HG03521 (cell line): Measurements from ENCODE around the gene HSH2D.
"Not testable (repeated sequence)": the region's sequence is repeated elsewhere in the genome, so short reads cannot be mapped to it uniquely, and the experiment has no call there.

ENCODE experiments used
- ATAC-seq: cut with Tn5 transposase; IDR thresholded peaks from one replicate; pipeline ENCODE4 v1.9.1; 2021; ENCODE audit warnings: mild to moderate bottlenecking, moderate library complexity; ENCODE audit not compliant: unreplicated experiment

Gene HSH2D

DNA sequence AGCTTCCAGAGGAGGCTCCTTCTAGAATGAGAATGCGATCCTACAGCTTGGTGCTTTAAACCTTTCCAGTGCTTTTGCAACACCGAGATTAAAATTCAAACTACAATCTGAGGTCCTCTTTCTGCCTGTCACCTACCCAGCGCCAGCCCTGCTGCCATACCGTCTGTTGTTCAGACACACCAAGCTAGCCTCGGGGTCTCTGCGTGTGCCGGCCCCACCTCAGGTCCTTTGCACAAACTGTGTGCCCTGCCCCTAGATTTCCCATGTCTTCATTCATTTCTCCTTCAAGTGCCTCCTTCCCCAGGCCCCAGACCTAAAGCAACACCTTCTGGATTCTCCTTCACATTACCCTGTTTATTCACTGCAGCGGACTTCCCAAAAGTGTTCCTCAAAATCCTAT is 11.1 kb downstream of the HSH2D start:
- ATAC-seq = no peak

DNA sequence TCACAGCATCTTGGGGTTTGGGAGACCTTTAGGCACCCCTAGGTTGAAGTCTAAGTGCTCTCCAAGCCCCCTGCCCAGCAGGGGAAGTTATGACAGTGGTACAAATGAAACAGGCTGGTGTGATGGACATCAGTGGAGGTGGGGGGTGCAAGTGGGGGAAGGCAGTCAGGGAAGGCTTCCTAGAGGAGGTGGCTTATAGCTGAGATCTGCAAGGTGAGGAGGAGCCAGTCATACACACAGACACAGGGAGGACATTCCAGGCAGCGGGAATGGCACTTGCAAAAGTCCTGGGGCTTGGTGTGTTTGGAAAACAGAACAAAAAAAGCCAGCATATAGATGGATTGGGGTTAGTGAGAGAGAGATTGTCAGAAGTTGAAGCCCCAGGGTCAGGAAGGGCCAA is 11.6 kb downstream of the HSH2D start:
- no peak for ATAC-seq

DNA sequence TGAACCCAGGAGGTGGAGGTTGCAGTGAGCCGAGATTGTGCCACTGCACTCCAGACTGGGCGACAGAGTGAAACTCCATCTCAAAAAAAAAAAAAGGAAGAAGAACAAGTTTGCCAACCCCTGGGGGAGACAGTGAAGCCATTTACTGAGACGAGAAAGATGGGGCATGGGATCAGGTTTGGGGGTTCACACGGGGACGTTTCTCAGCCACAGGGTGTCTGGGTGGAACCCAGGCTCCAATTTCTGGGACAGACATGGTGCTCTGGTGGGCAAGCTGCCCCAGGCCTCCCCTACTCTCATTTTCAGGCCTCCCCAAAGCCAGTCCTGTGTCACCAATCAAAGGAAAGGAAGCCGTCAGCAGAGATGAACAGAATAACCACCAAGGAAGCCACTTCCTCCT is 13.4 kb downstream of the HSH2D start:
- ATAC-seq = no peak

DNA sequence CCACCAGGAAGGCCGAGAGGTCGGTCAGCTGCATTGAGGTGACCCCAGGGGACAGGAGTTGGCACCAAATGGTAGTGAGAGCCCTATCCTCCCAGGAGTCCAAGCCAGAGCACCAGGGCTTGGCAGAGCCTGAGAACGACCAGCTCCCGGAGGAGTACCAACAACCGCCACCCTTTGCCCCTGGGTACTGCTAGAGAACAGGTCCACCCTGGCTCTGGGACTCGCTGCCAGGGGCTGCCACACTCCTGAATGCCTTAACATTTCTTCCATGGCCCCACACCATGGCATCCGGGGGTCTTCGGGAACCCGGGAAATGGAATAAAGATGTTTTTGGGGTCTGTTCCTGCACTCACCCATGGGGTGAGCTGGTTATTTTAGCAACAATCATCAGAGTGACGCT is 14.1 kb downstream of the HSH2D start:
- no peak for ATAC-seq

DNA sequence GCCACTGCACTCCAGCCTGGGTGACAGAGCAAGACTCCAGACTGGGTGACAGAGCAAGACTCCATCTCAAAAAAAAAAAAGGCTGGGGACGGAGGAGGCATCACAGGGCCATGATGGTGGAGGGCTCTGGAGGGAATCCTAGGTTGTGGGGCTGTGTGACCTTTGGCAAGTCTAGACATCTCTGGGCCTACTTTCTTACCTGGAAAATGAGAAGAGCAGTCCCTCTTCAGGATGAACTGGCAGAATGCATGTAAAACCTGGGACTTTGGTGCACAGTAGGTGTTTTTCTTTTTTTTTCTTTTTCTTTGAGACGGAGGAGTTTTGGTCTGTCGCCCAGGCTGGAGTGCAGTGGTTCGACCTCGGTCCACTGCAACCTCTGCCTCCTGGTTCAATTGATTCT is 16.2 kb downstream of the HSH2D start:
- ATAC-seq = no peak

DNA sequence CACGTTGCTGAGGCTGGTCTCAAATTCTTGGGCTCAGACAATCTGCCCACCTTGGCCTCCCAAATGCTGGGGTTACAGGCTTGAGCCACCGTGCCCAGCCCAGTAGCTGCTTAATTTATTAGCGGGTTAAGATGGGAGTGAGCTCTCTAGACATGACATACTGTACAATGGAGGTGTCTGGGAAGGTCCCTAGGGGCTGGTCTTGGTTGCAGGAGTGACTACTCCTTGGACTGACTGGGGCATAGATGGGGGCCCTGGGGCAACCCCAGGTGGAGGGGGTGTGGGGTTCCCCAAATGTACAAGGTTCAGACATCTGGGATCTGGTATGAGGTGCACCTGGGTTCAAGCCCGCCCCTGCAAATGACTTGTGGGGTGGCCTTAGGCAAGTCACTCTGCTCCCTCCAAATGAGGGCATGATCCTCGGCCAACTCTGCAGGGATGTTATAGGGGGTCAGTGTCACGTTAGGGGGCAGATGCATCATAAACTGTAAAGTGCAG is 17.0 kb downstream of the HSH2D start:
- no peak for ATAC-seq

DNA sequence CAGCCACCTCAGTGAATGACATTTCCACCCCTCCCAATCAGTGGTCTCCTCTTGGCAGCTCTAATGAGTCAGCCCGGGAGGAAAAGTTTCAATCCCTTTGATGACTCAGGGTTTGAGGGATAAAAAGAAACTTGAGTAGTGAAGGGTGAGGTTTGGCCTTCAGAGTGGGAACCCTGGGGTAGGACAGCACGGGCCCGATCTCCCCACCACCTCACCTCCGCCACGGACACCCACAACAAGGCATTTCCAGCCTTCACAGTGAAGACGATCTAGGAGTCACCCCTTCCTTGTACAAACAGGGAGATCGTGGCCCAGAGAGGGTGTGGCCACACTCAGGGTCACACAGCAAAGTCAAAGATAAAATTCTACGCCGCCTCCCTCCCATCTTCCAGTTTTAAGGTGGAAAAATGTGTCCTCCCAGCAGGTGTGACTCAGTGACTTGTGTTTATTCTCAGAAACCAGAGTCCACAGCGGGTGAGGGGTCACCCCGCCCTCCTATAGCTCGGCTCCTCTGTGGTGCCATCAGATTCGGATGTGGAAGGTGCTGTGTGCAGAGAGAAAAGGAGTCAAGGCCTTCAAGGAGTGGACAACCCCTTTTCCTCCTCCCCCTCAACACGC is 17.6 kb downstream of the HSH2D start:
- ATAC-seq = no peak

DNA sequence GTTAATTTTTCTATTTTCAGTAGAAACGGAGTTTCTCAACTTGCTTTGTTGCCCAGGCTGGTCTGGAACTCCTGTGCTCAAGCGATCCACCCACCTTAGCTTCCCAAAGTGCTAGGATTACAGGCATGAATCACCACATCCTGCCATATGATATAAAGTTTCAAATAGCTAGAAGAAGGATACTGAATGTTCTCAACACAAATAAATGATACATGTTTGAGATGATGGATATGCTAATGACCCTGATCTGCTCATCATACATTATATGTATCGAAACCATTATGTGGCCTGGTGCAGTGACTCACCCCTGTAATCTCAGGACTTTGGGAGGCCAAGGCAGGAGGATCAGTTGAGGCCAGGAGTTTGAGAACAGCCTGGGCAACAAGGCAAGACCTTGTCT is 18.4 kb downstream of the HSH2D start:
- no peak for ATAC-seq

DNA sequence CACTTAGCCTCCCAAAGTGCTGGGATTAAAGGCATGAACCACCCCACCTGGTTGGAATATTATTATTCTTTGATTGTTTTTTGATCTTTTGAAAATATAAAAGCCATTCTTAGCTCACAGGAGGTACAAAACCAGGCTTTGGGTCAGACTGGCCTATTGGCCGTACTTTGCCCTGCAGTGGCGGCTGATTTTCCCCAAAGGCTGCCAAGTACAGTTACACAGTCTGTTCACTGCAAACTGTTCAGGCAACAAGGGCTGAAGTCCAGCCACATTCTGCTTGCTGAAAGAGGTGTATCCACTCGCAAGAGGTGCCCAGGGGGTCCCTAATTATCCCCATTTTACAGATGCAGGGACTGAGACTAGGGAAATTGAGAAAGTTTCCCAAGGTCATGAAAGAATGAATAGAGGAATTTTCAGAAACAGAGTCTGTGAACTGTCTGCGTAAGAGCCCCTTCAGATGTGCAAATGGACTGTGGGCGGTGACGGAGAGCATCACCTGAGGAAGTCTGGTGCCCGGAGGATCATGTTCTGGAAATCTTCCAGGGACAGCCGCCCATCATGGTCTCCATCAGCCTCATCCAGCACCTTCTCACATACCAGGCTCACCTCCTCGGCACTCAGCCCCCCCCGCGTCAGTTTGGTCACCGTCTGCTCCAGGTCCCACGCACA is 20.9 kb downstream of the HSH2D start:
- ATAC-seq = no peak

DNA sequence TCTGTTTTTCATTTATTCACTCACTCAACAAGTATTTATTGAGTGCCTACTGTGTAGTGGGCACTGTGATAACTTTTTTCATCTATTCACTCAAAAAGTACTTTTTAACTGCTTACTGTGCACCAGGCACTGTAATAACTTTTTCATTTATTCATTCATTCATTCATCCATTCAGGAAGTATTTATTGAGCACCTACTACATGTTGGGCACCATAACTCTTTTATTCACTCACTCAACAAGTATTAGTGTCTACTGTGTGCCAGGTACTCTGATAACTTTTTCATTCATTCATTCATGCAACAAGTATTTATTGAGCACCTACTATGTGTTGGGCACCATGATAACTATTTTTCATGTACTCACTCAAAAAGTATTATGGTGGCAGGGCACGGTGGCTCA is 22.9 kb downstream of the HSH2D start:
- ATAC-seq = no peak

DNA sequence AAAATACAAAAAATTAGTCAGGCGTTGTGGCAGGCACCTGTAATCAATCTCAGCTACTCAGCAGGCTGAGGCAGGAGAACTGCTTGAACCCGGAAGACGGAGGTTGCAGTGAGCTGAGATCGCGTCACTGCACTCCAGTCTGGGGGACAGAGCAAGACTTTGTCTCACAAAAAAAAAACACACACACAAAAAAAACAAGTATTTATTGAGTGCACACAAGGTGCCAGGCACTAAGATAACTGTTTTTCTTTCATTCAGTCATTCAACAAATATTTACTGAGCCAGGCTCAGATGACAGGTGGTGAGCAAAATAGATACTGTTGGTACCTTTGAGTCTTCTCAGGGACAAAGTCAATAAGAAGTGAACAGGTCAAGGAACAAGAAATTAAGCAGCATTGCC is 23.6 kb downstream of the HSH2D start:
- no peak for ATAC-seq

DNA sequence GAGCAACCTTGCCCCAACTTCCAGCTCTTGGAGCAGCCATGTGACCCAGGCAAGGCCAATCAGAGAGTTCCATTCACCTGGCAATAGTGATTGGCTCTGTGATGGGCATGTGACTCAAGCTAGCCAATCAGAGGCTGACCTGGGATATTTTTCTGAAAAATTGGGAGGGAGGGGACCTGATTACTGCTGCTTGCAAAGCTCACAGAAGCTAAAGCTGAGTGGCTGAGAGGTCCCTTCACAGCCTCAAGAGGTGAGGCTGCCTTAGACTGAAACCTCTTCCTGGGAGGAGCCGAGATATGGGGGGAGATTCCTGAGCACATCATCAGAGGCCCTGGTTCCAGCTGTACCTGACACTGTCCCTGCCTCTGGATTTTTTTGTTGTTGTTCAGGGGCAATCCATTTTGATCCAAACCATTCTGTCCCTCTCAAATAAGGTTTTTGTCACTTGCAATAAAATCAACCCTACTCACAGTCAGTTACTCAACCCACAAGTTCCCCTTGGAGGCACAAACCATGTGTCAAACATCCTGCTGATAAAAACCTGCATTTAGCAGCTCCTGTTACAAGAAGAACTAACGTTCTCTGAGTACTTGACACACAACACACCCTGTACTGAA is 25.1 kb downstream of the HSH2D start:
- ATAC-seq = no peak

DNA sequence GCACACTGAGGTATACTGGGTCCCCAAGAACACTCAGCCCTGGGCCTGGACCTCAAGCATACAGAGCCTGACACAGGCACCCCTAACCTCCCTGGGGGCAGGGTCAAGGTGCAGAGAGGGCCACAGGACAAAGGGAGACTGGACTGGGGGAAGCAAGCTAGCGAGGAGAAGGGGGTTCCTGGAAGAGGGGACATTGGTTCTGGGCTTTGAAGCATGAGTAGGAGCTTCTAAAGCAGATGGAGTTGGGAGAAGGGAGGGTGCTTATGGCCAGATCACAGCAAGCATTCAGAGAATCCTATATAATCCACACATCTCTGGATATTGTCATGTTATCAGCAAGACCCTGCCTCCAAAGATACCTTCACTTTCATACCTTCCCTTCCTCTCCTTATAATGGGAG is 26.6 kb downstream of the HSH2D start:
- no peak for ATAC-seq

DNA sequence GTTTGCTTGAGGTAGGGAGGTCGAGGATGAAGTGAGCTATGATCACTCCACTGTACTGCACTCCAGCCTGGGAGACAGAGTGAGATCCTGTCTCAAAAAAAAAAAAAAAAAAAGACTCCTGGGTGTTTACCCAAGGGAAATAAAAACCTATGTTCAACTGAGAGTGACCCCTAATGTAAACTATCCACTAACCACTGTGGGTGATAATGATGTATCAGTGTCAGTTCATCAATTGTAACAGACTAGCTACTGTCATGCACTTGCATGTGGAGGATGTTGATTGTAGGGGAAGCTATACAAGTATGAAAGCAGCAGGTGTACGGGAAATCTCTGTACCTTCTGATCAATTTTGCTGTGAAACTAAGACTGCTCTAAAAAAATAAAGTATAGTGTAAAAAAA is 32.5 kb downstream of the HSH2D start:
- no peak for ATAC-seq

DNA sequence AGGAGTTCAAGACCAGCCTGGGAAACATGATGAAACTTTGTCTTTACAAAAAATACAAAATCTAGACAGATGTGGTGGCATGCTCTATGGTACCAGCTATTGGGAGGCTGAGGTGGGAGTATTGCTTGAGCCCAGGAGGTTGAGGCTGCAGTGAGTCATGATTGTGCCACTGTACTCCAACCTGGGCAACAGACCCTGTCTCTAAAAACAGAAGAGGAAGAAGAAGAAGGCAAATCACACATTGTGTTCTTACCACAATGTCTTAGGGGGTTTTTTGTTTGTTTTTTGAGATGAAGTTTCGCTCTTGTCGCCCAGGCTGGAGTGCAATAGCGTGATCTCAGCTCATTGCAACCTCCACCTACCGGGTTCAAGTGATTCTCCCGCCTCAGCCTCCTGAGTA is 35.4 kb downstream of the HSH2D start:
- not testable (repeated sequence) for ATAC-seq

DNA sequence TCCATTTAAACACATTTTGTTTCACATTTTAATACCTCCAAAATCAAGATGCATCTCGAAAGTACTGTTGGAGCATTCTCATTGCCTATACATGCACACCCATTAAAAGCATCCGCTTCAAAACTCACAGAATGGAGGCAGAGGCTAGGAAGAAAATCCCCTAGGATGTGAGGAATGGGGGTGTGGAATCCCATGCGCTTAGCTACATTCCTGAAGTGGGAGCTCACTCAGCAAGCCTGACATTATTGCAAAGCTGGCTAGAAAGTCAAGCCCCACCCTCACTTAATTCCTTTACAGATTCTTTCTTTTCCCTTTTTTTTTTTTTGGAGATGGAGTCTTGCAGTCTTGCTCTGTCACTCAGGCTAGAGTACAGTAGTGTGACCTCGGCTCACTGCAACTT is 37.1 kb downstream of the HSH2D start:
- no peak for ATAC-seq

DNA sequence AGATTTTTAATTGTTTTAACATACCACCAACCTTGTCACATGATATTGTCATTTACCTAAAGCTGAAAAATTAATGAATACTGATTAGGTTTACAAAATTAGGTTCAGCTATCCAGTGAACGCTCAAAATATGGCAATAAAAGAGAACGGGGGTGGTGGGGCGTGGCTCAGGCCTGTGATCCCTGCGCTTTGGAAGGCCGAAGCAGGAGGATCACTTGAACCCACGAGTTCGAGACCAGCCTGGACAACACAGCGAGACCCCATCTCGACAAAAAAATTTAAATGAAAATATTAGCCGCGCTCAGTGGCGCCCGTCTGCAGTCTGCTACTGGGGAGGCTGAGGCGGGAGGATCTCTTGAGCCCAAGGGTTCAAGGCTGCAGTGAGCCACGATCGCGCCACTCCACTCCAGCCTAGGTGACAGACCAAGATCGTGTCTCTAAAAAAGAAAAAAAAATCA is 41.2 kb downstream of the HSH2D start:
- ATAC-seq = no peak

DNA sequence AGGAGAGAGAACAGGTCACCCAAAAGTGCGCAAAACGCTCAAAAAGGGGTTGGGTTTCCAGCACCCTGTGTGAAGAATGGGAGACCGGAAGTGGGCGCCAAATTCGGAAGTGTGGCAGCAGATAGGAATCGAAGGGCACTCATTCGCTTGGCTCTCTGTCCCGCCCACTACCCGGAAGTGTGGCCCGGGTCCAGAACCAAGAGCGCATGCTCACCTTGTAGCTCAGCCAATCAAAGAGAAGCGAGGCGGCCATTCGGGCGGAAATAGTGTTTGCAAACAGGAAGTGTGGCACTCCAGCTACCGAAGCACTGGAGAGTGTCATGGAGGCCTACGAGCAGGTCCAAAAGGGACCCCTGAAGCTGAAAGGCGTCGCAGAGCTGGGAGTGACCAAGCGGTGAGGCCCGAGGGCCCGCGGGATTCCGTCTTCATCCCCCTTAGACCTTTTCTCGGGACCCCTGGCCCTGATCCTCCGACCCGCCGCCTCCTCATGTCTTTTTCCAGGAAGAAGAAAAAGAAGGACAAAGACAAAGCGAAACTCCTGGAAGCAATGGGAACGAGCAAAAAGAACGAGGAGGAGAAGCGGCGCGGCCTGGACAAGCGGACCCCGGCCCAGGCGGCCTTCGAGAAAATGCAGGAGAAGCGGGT is 41.8 kb downstream of the HSH2D start, which contains the start of gene FAM32A:
TSS of gene FAM32A (plus strand) at position 288 of the 645 bp plus-strand sequence. CDS start at position 321, 33 bp downstream.
- ATAC-seq = peak; percentile 84

DNA sequence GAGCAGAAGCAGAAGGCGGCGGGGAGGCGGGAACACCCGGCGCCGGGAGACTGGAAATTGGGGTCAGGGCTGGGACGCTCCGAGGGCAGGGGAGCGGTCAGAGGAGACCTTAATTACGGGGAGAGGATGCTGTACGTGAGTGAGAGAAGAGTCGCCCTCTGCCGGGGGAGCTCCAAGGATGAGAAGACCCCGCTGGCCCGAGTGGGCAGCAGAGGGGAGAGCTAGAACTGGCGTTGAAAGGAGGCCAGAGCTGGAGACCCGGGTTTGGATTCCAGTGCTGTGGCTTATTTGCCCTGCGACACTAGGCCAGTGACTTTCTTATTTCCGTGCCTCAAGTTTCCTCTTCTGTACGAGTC is 42.3 kb downstream of the HSH2D start:
- ATAC-seq = no peak

DNA sequence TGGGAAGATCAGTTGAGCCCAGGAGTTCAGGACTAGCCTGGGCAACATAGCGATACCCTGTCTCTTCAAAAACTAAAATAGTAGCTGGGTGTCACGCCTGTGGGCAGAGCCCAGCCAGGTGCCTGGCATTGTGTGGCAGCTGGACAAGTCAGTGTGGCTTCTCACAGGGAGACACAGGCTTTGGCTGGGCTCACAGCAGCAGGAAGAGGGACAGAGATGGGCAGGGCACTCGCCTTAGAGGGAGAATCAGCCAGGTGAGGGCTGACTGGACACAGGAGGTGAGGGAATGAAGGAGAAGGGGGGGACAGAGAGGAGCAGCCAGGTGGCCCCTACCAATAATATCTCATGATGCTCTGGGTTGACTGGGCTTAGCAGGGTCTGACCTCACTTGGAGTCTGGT is 45.0 kb downstream of the HSH2D start:
- ATAC-seq = no peak

DNA sequence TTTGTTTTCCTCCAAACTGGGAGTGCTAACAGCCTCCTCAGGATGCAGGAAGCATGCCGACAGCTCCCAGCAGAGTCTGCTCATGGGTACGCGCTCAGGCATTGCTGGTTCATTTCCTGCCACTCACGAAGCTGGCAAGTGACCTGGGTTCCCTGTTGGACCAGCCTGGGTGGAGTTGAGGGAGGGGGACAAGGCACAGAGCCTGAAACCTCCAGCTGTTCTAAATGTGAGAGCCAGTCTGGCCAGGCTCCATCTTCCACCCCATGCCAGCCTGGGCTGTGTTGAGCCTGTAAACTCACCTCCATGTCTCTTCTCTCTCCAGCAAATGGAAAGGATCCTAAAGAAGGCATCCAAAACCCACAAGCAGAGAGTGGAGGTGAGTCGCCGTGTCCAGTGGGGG is 46.7 kb downstream of the HSH2D start:
- ATAC-seq = no peak

DNA sequence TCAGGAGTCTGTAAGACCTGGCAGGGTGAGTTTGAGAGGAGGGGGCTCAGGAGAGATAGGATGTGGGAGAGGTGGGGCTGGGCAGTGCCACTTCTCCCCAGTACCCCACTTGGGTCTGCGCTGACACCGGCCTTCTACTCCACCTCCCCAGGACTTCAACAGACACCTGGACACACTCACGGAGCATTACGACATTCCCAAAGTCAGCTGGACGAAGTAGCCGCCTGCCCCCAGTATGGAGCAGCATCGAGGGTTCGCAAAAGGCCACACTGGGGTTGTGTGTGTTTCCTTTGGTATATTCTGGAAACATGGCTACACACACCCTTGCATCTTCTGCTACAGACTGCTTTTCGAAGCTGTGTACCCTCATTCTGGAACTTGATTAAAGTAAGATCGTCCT is 47.3 kb downstream of the HSH2D start:
- ATAC-seq = no peak
